Endothelial cell of hepatic sinusoid (primary cell): ENCODE measurements around the gene MPRIP.
"Not testable (repeated sequence)": the region's sequence is repeated elsewhere in the genome, so short reads cannot be mapped to it uniquely, and the experiment has no call there.

Experiments used
- in situ Hi-C: cut with HindIII; loops from 2 replicates; pipeline ENCODE4 v1.10.0; 2017; ENCODE audit warnings: low sequenced_read_pairs

The MPRIP gene

DNA sequence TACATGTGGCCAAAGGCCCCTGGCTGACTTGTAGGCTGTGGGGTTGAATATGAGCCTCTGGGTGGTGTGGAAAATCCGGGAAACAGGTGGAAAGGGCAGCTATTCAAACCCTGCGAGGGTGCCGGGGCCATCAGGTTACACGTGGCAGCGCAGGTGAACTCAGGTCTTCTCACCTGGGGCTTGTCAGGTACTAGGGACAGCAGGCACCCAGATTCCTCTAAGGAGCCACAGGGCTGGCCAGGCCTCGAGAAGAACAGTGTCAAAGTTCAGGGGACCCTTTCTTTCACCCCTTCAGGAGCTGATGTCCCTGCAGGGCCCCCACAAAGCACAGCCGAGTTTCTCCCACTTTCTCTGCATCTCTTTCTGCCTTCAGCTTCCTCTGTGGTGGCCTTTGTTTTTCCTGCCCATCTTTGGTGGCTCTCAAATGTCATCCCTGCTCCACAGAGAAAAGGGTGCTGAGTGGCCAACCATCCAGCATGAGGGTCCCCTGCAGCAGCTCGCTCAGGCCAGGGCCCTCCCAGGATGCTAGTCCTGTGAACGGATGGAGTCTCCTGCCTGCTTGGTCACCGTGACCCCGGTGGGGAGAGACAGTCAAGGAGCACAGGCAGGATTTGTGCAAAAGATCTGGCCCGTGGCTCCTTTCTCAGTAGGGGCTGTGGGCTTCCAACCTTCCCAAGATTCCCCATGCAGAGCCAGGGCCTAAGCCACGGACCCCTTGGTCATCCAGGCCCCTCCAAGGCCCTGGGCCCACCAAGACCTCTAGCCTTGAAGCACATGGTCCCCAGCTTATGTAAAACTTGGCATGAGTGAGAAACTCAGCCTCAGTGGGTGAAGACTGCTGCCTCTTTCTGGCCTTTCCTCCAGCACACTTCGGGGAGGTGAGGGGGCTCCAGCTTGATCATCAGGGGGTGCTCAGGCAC is 28.2 kb upstream of the MPRIP start:
- in situ Hi-C loops, result not testable (repeated sequence)

GRCh38 chr17:17014748-17015124 is 27.5 kb upstream of the MPRIP start:
- in situ Hi-C loops, result not testable (repeated sequence)

GRCh38 chr17:17015230-17015629 is 27.0 kb upstream of the MPRIP start:
- in situ Hi-C loops, result no loop called here

- in situ Hi-C loops, result not testable (repeated sequence)
Observed at GRCh38 chr17:17016199-17017197, 25.8 kb upstream of the MPRIP start.

DNA sequence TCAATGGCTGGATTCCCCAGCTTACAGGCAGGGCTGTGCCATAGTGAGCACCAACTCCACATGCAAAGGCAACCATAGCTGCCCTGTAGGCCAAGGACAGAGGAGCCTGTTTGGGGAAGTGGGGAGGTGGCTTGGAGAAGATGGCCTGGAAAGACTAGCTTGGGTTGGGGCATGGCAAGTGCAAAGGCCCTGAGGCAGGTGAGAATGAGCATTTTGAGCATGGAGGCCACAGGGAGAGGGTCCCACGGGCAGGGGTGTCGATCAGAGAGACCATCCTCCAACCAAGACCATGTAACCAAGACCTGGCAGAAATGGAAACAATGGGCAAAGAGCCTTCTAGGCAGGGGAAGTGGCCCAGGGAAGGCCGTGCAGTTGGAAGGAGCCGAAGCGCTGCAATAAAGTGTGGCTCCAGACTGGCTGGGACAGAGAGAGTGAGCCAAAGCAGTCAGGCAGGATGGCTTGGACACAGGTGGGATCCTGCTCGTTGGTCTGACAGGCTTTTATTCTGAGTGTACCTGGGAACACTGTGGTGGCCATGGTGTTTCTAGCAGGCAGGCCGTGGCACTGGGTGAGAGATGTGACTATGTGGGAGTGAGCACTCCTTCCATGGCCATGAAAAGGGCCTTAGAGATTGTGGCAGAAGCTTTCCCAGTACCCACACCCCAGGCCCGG is 24.8 kb upstream of the MPRIP start:
- in situ Hi-C loops, result no loop called here

DNA sequence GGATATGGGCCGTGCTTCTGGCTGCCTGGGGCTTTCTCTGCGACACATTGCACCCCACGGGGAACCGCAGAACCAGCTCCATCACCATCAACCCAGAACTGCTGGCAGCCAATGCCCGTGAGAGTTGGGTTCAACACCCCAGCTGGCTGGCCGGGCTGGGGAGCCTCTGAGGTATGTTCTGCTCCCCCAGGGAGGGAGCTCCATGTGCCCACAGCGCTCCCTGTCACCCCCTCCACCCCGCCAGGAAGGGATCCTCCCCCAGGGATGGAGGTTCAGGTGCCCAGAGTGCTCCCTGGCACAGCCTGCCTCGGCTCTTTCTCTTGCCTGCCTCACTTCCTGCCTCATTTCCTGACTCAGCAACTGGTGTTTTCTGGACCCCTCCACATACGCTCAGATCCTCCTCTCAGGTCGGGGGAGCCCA is 24.2 kb upstream of the MPRIP start:
- in situ Hi-C loops, result no loop called here

DNA sequence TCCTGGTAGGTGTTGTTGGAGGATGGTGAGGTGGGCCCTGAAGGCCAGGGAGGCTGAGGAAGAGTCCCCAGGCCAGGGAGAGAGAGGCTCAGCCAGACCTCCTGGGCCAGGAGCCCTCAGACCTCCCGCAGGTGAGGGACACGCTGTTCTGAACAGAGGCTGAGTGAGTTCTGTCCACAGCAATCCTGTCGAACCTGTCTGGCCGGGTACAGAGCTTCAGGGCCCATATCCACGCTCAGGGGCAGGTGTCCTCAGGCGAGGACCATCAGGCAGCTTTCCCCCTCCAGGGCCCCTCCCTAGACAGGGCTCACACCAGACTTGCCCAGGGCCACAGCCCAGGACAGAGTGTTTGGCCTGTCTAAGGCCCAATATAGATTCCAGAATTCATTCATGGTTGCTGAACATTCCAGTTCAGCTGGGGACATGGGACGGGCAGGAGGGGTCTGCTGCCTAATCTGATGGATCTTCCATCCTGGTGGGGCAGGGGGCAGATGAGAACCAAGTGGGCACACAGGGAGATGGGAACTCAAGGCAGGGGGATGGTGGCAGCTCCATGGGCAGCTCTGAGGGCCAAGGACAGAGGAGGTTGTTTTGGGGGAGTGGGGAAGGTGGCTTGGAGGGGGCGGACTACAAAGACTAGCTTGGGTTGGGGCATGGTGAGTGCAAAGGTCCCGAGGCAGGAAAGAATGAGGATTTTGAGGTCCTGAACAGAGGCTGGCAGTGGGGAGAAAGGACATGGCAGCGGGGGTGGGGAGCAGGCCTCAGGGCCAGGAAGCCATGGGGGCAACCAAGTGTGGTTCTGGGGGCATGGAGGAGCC is 23.4 kb upstream of the MPRIP start:
- in situ Hi-C loops, result no loop called here

- in situ Hi-C loops, result no loop called here
Observed at GRCh38 chr17:17019430-17019762, 22.9 kb upstream of the MPRIP start.

DNA sequence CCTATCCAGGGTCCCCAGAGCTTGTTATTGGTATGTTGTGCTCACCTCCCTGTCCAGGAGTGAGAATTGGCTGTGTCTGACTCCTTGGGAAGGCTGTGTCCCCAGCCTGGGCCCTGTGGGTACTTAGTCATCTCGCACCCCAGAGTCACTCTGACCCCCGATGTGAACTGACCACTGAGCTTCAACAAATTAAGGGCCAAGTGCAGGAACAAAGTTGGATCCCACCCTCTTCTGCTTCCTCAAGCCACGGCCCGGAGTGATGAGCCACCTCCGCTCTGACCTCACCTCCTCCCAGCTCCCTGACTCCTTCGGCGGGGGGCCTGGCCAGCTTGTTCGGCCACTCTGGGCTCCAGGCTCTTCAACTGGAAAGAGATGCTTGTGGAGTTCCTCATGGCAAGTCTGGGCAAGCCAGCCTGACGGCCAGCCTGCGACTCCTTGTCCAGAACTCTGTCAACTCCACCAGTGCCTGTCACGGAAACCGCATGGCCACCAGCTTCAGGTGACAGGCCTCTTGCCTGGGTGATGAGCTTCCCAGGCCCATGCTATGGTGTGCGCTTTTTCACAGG is 22.3 kb upstream of the MPRIP start:
- in situ Hi-C loops, result no loop called here

DNA sequence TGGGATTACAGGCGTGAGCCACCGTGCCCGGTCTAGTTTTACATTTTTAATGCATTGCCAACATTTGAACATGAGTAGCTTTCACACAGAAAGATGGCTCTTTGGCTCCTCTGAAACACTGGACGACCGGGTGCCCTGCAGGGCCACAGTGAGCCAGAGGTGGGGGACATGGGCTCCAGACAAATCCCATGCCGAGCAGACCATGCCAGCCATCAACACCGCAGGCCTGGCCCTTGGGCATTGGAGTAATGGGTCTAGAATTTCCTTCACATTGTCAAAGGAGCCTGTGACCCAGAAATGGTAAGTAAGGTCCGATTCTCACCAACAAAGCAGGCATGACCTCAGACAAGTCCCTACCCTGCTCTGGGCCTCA is 21.4 kb upstream of the MPRIP start:
- in situ Hi-C loops, result no loop called here

GRCh38 chr17:17021194-17021863 is 20.9 kb upstream of the MPRIP start:
- in situ Hi-C loops, result no loop called here

- in situ Hi-C loops, result no loop called here
Observed at GRCh38 chr17:17022011-17022410, 20.2 kb upstream of the MPRIP start.

GRCh38 chr17:17022456-17022855 is 19.8 kb upstream of the MPRIP start:
- in situ Hi-C loops, result no loop called here

GRCh38 chr17:17024778-17025300 is 17.4 kb upstream of the MPRIP start:
- in situ Hi-C loops, result no loop called here

DNA sequence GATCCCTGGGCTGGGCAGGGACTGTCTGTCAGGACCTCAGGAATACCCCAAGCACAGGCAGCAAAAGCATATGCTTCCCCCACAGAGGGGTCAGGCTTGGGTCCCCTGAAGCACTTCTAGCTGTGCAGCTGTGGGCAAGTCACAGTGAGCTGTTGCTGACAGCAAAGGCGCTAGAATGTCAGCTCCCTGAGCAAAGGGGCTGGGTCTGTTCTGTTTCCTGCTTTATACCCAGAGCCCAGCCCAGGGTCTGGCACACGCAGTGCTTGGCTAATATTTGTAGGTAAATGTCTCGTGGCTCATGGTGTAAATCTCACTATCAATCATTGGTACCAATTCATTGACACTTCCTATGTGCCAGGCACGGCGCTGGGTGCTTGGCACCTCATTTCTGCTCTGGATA is 16.6 kb upstream of the MPRIP start:
- in situ Hi-C loops, result no loop called here

DNA sequence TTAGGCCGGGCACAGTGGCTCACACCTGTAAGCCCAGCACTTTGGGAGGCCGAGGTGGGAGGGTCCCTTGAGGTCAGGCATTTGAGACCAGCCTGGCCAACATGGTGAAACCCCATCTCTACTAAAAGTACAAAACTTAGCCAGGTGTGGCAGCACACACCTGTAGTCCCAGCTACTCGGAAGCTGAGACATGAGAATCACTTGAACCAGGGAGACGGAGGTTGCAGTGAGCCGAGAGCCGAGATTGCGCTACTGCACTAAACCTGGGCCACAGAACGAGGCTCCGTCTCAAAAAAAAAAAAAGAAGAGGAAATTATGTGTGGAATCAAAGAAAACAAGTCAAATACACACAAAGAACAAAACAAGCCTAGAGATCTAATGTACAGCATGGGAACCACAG is 16.1 kb upstream of the MPRIP start:
- in situ Hi-C loops, result no loop called here

DNA sequence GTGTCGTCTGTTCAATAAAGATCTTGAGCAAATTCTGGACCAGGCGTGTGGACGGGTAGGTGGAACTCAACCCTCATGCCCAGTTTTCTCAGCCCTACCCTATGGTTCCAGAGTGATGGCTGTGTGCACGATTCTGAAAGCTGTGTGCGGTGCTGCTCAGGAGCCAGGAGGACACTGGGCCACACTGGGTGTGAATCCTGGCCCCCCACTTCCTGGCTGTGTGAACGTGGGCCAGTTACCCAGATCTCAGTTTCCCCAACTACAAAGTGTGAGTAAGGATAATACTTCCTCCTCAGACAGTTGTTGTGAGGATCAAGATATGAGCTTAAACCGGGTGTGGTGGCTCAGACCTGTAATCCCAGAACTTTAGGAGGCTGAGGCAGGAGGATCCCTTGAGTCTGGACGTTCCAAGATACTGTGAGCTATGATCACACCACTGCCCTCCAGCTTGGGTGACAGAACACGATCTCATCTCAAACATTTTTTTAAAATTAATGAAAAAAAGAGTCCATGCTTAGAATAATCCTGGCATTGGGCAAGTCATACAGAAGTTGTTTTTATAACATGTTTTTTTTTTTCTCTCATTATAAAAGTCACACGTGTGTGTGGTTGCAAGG is 14.7 kb upstream of the MPRIP start:
- in situ Hi-C loops, result no loop called here

DNA sequence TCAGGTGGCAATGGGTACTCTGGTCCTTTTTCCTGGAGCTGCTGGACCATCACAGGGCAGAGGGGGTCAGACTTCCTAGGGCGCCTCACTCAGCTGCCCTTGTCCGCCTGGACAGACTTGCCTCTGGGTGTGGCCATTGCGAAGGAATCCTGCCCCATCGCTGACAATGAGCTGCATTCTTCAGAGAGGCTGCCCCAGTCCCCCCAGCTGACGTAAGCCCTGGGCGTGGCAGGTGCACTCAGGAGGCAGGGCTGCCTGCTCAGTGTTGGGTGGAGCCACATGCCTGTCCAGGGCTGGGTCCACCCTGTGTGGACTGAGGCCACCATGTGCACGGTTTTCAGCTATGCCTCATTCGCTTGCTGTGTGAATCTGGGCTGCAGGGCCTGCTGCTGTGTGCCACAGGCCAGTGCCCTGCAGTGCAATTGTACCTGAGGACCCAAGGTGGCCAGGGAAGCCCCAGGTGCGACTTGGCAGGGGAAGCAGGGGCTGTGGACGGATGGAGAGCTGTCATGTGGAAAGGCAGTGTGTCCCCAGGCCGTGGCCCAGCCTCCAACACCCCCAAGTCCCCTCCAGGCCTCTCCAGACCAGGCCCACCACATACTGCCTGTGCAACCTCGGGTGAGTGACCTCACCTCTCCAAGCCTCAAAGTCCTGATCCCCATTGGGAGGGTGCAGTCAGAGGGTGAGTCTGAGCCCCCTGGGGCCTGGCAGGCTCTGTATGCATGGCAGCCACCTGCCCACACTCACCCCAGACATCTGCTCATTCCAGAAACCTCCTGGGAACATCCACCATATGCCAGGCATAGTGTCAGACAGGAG is 14.0 kb upstream of the MPRIP start:
- in situ Hi-C loops, result no loop called here
